Natural killer cell (primary cell): ENCODE measurements around the gene LRRC15. TPM values are rescaled to one million over a fixed set of nuclear protein-coding genes. Genes with fewer than 3 reads are reported as not detected.

Experiments used
- ATAC-seq, 3 donors: fragments of 150-1000 bp in 2 of 3; fragments of 200-7000 bp in 1 of 3; cut with Tn5 transposase; 1 replicate in 1 of 3; 2 replicates in 2 of 3; pipeline ENCODE4 v1.10.0; 2021; ENCODE audit warnings: mild to moderate bottlenecking in 2 of 3, moderate library complexity in 2 of 3
- DNase-seq, 2 donors: peaks; one replicate each; pipeline versions ENCODE4 v3.0.0 to v3.0.0-alpha.2; 2013 to 2021; ENCODE audit warnings: mixed read lengths in 1 of 2
- H3K27ac ChIP-seq: one replicate; pipeline ENCODE4 v1.5.1; 2013; ENCODE audit warnings: mild to moderate bottlenecking, low read length
- H3K27me3 ChIP-seq: one replicate; pipeline ENCODE4 v1.6.1; 2013; ENCODE audit warnings: low read length; ENCODE audit not compliant: control insufficient read depth, insufficient read depth
- H3K36me3 ChIP-seq: one replicate; pipeline ENCODE4 v1.6.1; 2013; ENCODE audit warnings: low read length; ENCODE audit not compliant: control insufficient read depth, insufficient read depth
- H3K4me1 ChIP-seq: one replicate; pipeline ENCODE4 v1.6.1; 2013; ENCODE audit warnings: low read length; ENCODE audit not compliant: control insufficient read depth, insufficient read depth
- H3K4me3 ChIP-seq: one replicate; pipeline ENCODE4 v1.5.1; 2013; ENCODE audit warnings: low read length
- H3K9me3 ChIP-seq: one replicate; pipeline ENCODE4 v1.6.1; 2013; ENCODE audit warnings: low read length; ENCODE audit not compliant: control insufficient read depth, insufficient read depth
- H3K27ac Mint-ChIP-seq, 2 donors: one replicate each; pipeline ENCODE4 v1.8.0; 2022; ENCODE audit warnings: mild to moderate bottlenecking in 2 of 2, mixed read lengths in 2 of 2, moderate library complexity in 1 of 2
- H3K27me3 Mint-ChIP-seq, 2 donors: one replicate each; pipeline ENCODE4 v1.8.0; 2022; ENCODE audit warnings: low read depth in 2 of 2, mixed read lengths in 2 of 2
- H3K36me3 Mint-ChIP-seq: one replicate; pipeline ENCODE4 v1.8.0; 2022; ENCODE audit warnings: mixed read lengths
- H3K4me1 Mint-ChIP-seq, 2 donors: one replicate each; pipeline ENCODE4 v1.8.0; 2022; ENCODE audit warnings: mixed read lengths in 2 of 2
- H3K4me3 Mint-ChIP-seq: one replicate; pipeline ENCODE4 v1.8.0; 2022; ENCODE audit warnings: mild to moderate bottlenecking, moderate library complexity, mixed read lengths
- H3K9me3 Mint-ChIP-seq, 2 donors: one replicate each; pipeline ENCODE4 v1.8.0; 2022; ENCODE audit warnings: mixed read lengths in 2 of 2
- WGBS: methylation state at CpG from one replicate; pipeline ENCODE4 v1.1.7; 2013; ENCODE audit warnings: missing lambda C conversion rate; ENCODE audit not compliant: insufficient coverage; 5-methylcytosine and 5-hydroxymethylcytosine counted together
- intact Hi-C: fragments of 100-400 bp; cut with micrococcal nuclease; formaldehyde crosslinking; loops from one replicate; pipeline ENCODE4 v1.14.2; 2022
- total RNA-seq, 4 donors: library from RNA; stranded (reverse); fragments of 120-200 nt in 1 of 4; gene quantifications; one replicate each; pipeline versions ENCODE4 v1.2.3 to v1.2.4, GENCODE V29; 2013 to 2022
- TF ChIP-seq, protein P1 (sequence below): fragments of 200-600 bp; IDR thresholded peaks from one replicate; pipeline ENCODE4 v1.8.0; 2022; ENCODE audit warnings: antibody characterized with exemption

The LRRC15 gene
- total RNA-seq, 3 donors from 2014 or later (not counting 1 experiment from before 2014, with no cell fraction given) = not detected

DNA sequence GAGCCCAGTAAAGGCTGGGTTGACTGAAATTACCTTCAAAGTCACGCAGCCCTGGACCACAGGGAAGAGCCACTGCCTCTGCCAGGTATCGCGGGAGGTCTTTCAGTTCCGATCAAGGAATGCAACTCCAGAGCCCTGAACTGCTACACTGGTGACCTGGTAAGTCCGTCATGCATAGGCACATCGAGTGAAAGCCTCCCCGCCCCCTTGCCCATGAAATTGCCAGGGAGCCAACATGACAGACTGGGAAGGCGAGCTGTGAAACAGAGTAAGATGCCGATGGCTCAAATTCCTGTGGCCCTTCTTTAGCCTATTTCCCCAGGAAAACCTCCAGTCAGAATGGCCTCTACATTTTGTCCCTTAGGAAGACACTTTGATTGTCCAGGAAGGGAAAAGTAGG, 31.8 kb upstream of the LRRC15 start:
- Histone ChIP-seq H3K4me3 (no peak overlapping the region), H3K4me1 (peaks cover 18% of the 10 kb centered on the region), H3K36me3 (peaks cover 3% of the 10 kb centered on the region), H3K27me3 (peaks cover 3% of the 10 kb centered on the region), H3K9me3 (no peaks in the 10 kb centered on the region), H3K27ac (no peak overlapping the region)
- H3K27ac Mint-ChIP-seq = no peak overlapping the region
- no peaks in the 10 kb centered on the region for H3K36me3 Mint-ChIP-seq
- WGBS = 91% methylated on average over 9 of the region's 9 CpGs
- TF ChIP-seq, protein P1, sequence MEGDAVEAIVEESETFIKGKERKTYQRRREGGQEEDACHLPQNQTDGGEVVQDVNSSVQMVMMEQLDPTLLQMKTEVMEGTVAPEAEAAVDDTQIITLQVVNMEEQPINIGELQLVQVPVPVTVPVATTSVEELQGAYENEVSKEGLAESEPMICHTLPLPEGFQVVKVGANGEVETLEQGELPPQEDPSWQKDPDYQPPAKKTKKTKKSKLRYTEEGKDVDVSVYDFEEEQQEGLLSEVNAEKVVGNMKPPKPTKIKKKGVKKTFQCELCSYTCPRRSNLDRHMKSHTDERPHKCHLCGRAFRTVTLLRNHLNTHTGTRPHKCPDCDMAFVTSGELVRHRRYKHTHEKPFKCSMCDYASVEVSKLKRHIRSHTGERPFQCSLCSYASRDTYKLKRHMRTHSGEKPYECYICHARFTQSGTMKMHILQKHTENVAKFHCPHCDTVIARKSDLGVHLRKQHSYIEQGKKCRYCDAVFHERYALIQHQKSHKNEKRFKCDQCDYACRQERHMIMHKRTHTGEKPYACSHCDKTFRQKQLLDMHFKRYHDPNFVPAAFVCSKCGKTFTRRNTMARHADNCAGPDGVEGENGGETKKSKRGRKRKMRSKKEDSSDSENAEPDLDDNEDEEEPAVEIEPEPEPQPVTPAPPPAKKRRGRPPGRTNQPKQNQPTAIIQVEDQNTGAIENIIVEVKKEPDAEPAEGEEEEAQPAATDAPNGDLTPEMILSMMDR = no peak
- no peaks in the 10 kb centered on the region for H3K9me3 Mint-ChIP-seq
- H3K4me1 Mint-ChIP-seq = peaks cover 31 to 34% of the 10 kb centered on the region in 2 donors
- no peak for ATAC-seq
- peaks cover 0 to 6% of the 10 kb centered on the region in 2 donors for H3K27me3 Mint-ChIP-seq
- H3K4me3 Mint-ChIP-seq = no peak overlapping the region
- DNase-seq = no peak
- intact Hi-C loops = no loop called here

DNA sequence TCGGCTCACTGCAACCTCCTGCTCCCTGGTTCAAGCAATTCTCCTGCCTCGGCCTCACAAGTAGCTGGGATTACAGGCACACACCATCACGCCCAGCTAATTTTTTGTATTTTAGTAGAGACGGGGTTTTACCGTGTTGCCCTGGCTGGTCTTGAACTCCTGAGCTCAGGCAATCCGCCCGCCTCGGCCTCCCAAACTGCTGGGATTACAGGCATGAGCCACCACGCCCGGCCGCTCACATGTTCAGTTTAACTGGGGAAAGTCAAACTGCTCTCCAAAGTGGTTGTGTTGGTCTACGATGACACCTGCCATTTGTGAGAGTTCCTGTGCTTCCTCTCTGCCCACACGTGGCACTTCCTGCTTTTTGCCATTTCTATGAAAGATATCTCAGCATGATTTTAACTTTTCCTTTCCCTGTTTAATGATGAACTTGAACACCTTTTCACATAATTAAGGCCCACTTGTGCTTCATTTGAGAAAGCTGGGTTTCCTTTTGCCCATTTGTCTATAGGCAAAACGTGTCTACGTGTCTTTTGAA, 30.4 kb upstream of the LRRC15 start:
- Histone ChIP-seq H3K27me3 (peaks cover 3% of the 10 kb centered on the region), H3K4me1 (peaks cover 18% of the 10 kb centered on the region), H3K27ac (no peak overlapping the region), H3K36me3 (peaks cover under 1% of the 10 kb centered on the region), H3K4me3 (no peak overlapping the region), H3K9me3 (no peaks in the 10 kb centered on the region)
- Mint-ChIP-seq H3K4me1 (peaks cover 36 to 44% of the 10 kb centered on the region in 2 donors), H3K27ac (no peak overlapping the region), H3K36me3 (no peaks in the 10 kb centered on the region), H3K4me3 (no peak overlapping the region), H3K27me3 (peaks cover 0 to 8% of the 10 kb centered on the region in 2 donors), H3K9me3 (no peaks in the 10 kb centered on the region)
- TF ChIP-seq, protein P1 = no peak
- 74% methylated on average over 15 of the region's 15 CpGs for WGBS
- DNase-seq (no peak), ATAC-seq (no peak)
- intact Hi-C loops = no loop called here

DNA sequence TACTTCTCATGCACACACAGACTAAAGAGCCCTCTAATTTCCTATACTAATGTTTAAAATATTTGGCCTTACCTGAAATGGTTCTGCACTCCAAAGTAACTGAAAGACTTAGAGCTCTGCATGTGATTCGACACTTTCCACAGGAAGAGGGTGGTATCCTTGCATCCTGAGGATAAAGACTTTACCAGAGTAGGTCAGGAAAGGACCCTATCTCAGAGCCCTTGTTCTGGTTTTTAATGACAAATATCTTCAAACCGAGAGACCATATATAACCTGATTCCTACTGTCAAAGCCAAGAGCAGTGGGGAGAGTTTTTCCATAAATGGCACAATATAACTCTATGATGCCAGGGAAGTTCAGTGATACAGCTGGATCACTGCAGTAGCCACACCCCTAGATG, 29.6 kb upstream of the LRRC15 start, which contains the start of gene GP5:
Gene GP5 (minus strand): TSS at position 101 of the 400 bp plus-strand sequence. CDS start 984 bp downstream, outside the sequence.
- peaks cover 0 to 8% of the 10 kb centered on the region in 2 donors for H3K27me3 Mint-ChIP-seq
- intact Hi-C loops = no loop called here
- no peak within 1 kb of the TSS for H3K4me3 ChIP-seq

More for the DNA sequence above, 29.6 kb upstream of the LRRC15 start, which contains the start of gene GP5:
- peaks cover 18% of the 10 kb centered on the region for H3K4me1 ChIP-seq
- H3K27ac ChIP-seq = no peak within 1 kb of the TSS
- H3K27me3 ChIP-seq = peaks cover 3% of the 10 kb centered on the region
- TF ChIP-seq, protein P1 = no peak
- H3K4me1 Mint-ChIP-seq = peaks cover 36 to 44% of the 10 kb centered on the region in 2 donors
- ATAC-seq (no peak), DNase-seq (no peak)
- H3K9me3 Mint-ChIP-seq = no peaks in the 10 kb centered on the region
- no peaks in the 10 kb centered on the region for H3K36me3 ChIP-seq
- peak within 1 kb of the TSS; percentile 93 for H3K4me3 Mint-ChIP-seq
- no peaks in the 10 kb centered on the region for H3K9me3 ChIP-seq
- WGBS = 25% methylated on average over 1 of the region's 2 CpGs
- H3K27ac Mint-ChIP-seq = no peak within 1 kb of the TSS
- H3K36me3 Mint-ChIP-seq = no peaks in the 10 kb centered on the region
